HG03135 (cell line): Measurements from ENCODE around the gene PZP.
"Not testable (repeated sequence)": the region's sequence is repeated elsewhere in the genome, so short reads cannot be mapped to it uniquely, and the experiment has no call there.

ENCODE experiments used
- ATAC-seq: cut with Tn5 transposase; IDR thresholded peaks from one replicate; pipeline ENCODE4 v1.9.1; 2021; ENCODE audit warnings: mild to moderate bottlenecking, moderate library complexity; ENCODE audit not compliant: unreplicated experiment

The PZP gene

DNA sequence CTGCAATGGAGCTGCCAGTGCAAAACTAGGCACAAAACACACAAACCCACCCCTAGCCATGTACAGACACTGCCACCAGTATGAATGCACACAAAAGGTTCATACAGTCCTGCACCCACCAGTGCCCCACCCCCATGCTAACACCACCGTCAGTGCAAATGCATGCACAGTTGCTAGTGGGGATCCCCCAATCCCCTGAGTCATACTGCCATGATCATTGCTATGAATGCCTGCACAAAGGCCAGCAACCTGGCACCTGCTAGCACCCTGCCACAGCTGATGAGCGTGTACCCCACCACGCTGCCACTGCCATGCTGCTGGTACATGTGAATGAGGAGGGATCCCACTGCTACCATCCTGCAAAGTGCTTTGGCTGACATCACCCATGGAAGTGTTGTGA is 23.9 kb downstream of the PZP start:
- no peak for ATAC-seq

- ATAC-seq: no peak
These were observed 27.4 kb downstream of the PZP start for GRCh38 chr12:9180810-9181209.

DNA sequence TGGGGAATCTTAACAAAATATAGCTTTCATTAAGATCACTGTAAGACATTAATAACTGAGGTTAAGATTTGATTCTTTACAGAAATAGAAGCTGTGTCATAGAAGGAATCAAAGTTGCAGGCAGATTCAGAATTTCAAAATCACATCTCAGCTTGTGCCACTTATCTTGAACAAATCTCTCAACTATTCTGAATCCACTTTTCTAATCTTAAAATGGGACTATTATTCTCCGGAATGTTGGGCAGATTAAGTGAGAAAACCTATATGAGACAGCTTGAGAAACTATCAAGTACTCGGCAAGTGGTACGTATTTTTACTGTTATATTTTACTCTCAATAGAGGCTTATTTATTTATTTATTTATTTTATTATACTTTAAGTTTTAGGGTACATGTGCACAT is 28.4 kb downstream of the PZP start:
- ATAC-seq: no peak

DNA sequence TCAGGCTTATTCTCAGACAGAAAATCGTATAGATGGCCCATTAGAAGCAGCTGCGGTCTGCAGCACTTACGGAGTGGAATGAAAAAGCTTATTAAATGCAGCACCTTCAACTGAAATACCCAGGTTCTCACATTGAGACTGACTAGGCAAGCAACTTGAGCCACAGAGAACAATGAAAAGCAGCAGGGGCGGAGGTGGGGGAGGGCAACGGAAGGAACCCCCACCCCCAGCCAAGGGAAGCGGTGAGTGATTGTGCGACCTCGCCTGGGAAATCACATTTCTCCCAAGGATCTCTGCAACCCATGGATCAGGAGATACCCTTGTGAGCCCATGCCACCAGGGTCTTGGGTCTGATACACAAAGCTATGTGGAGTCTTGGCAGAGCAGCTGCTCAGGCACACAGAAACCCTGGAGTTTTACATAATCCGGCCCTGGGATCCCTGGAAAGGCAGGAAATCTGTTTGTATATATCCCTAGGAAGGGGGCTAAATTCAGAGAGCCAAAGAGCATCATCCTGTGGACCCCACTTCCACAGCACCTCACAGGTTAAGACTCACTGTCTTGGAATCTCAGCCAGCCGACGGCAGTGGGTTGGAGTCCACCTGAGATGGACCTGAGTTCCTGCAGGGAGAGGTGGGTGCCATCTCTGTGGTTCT is 38.1 kb downstream of the PZP start:
- ATAC-seq: no peak

DNA sequence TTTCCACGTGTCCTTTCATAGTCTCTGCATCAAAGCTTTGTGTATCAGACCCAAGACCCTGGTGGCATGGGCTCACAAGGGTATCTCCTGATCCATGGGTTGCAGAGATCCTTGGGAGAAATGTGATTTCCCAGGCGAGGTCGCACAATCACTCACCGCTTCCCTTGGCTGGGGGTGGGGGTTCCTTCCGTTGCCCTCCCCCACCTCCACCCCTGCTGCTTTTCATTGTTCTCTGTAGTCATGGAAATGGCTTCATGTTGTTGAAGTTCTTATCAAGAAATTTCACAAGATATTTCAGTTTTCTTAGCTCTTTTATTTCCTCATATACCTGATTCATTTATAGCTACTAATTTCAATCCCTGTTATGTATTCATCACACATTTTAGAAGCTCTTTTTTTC is 40.9 kb downstream of the PZP start:
- not testable (repeated sequence) for ATAC-seq

- no peak for ATAC-seq
These were observed 44.8 kb downstream of the PZP start for GRCh38 chr12:9163392-9163791.

- ATAC-seq: no peak
These were observed 52.1 kb downstream of the PZP start for GRCh38 chr12:9156119-9156518.

- no peak for ATAC-seq
These were observed 58.8 kb downstream of the PZP start for GRCh38 chr12:9149372-9149771.

- ATAC-seq: no peak
These were observed 59.3 kb downstream of the PZP start for GRCh38 chr12:9148926-9149325.

DNA sequence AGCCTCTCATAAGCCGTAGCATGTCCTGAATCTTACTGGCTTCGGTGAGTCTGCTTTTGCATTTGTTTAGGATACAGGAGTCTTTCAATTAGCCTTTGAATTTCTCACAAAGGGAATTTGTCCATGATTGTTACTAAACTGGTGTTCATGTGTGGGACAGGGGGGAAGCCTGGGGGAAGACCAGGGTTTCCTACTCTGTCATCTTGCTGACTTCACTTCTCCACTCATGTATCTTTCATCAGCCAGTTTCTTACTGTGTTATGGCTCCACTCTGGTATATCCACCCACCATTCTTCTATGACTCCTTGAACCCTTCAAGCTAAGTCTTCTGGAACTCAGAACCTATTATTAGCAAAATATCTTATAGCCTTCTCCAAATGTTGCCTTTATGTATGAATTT is 60.7 kb downstream of the PZP start:
- ATAC-seq: no peak

DNA sequence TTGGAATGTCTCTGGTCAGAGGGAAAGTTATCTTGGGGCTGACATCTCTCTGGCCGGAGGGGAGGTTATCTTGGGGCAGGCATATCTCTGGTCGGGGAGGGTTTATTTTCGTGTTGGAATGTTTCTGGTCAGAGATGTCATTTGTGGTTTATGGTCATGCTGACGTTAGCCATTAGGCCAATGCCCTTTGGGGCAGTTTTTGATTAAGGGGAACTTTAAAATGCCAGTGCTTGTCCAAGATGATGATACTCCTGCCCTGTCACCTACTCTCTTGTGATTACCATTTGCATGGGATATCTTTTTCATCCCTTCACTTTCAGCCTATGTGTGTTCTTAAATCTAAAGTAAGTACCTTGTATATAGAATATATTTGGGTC is 63.5 kb downstream of the PZP start:
- no peak for ATAC-seq

- no peak for ATAC-seq
These were observed 64.1 kb downstream of the PZP start for GRCh38 chr12:9143929-9144729.

DNA sequence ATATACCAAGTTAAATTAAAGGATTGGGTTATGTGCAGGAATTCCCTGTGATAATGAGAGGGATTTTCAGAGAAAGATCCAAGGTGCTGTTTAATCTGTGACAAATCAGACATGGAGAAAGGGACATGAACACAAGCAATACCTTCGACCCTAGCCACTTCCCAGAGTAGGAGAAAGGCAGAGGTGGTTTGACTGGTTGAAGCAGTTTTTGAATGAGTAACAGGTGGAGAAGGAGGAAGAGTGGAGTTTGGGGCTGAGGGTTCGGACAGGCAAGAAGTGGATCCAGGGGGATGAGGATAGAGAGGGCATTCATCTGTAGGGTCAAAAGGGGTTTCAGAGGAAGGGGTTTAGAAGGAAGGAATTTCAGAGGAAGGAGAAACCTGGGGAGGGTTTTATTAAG is 65.1 kb downstream of the PZP start:
- ATAC-seq: no peak

DNA sequence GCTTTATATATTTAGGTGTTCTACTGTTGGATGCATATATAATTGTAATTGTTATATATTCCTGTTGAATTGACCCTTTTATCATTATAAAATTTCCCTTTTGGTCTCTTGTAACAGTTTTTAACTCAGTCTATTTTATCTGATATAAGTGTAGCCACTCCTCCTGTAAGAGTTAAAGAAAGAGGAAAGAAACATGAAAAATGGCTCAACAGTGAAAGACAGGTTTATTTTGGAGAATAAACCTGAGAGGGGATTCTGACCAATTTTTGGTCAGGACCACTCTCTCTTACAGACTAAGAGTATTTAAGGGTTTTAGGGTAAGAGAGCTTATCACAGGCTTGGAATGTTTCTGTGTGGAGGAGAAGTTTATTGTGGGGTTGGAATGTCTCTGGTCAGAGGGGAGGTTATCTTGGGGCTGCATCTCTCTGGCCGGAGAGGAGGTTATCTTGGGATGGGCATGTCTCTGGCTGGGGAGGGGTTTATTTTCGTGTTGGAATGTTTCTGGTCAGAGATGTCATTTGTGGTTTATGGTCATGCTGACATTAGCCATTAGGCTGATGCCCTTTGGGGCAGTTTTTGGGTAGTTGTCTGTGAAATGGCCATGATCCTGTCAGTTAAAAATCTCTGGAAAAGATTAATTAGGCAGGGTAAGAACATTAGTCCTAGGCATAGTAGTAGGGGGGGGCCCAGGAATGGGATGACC is 68.5 kb downstream of the PZP start:
- not testable (repeated sequence) for ATAC-seq

GRCh38 chr12:9135903-9136310 is 72.3 kb downstream of the PZP start:
- no peak for ATAC-seq

- no peak for ATAC-seq
These were observed 73.1 kb downstream of the PZP start for GRCh38 chr12:9134981-9135628.

DNA sequence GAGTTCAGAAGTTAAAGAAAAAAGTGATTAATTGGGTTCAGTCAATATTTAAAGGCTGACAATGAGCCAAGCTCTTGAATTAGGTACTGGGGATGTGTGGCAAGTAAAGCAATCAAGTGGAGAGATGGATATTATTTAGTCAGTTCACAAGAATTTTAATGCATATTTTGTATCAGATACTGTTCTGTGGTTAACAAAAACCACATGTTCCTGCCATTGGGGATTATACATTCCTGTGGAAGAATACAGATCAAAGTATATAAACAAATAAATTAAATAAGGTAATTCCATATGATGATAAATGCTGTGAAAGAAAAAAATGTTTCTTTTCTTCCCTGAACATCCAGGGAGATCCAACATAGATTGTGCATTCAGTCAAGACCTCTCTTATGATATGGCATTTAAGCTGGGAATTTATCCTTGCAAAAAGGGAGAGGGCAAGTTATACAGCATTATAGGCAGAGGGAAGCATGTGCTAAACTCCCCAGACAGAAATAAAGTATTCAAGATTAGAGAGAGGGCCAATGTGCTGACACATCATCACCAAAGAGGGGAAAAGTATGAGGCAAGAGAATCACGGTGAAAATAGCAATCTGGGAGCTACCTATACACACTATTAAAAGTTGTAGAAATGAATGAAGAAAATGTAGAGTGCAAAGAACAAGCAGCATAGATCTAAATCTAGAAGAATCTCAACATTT is 74.8 kb downstream of the PZP start:
- ATAC-seq: no peak

DNA sequence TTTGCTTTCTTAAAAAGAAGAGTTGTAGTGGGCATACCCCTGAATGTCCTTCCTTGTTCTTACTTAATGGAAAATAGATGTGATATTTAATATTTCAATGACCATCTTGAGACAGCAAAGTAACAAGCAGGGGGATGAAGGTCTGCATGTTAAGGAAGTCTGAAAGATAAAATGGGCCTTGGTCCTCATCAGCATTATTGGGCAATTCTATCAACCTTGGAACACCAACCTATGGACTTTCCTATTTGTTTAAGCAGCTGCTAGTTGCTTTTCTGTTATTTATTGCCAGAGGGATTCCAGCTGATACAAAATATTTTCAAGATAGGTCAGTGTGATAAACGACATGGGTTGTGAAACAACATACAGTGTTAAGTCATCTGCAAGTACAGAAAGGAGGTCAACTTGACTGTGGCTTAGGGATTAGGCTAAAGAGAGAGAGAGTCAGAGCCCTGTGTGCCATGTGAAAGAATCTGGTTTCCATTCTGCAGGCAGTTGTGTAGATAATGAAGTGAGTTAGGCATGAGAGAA is 76.1 kb downstream of the PZP start:
- no peak for ATAC-seq

- no peak for ATAC-seq
These were observed 78.0 kb downstream of the PZP start for GRCh38 chr12:9130244-9130643.

DNA sequence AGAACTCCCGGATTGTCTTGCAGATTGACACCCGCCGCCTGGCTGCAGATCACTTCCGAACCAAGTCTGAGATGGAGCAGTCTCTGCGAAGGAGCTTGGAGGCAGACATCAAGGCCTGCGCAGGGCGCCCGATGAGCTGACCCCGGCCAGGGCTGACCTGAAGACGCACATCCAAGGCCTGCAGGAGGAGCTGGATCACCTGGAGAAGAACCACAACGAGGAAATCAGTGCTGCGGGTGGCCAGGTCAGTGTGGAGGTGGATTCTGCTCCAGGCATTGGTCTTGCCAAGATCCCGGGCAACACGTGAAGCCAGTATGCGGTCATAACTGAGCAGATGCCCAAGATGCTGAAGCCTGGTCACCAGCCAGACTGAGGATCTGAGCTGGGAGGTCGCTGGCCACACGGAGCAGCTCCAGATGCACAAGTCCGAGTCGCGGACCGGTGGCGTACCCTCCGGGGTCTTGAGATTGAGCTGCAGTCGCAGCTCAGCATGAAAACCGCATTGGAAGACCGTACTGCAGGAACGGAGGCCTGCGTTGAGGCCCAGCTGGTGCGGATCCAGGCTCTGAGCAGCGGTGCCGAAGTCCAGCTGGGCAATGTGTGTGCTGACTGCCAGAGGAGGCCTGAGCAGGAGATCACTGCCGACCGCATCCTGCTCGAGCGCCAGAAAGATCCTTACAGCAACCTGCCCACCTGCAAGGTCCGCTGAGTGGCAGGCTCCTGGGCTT is 80.1 kb downstream of the PZP start:
- ATAC-seq: no peak
